Tibial artery (tissue), 4 donors: ENCODE results near the gene CHST13.

Source experiments
- DNase-seq, 2 donors: peaks; one replicate each; pipeline ENCODE4 v3.0.0-alpha.2; 2019
- H3K27ac ChIP-seq, 2 donors: fragments of 200-600 bp; sonication (generic) in 1 of 2; 1 replicate in 1 of 2; 2 replicates in 1 of 2; pipeline ENCODE4 v1.5.1; 2018 to 2019; ENCODE audit warnings: mild to moderate bottlenecking in 1 of 2
- H3K27me3 ChIP-seq, 2 donors: fragments of 200-600 bp; sonication (generic) in 1 of 2; one replicate each; pipeline versions ENCODE4 v1.5.1 to v1.6.0; 2016 to 2019
- H3K36me3 ChIP-seq, 3 donors: fragments of 200-600 bp; sonication (generic) in 2 of 3; one replicate each; pipeline ENCODE4 v1.5.1; 2016 to 2019; ENCODE audit warnings: mild to moderate bottlenecking in 2 of 3
- H3K4me1 ChIP-seq, 4 donors: fragments of 200-600 bp; sonication (generic) in 2 of 4; 1 replicate in 3 of 4; 2 replicates in 1 of 4; pipeline ENCODE4 v1.5.1; 2016 to 2019
- H3K4me3 ChIP-seq, 2 donors: fragments of 200-600 bp; sonication (generic) in 1 of 2; 1 replicate in 1 of 2; 2 replicates in 1 of 2; pipeline ENCODE4 v1.5.1; 2018 to 2019; ENCODE audit warnings: mild to moderate bottlenecking in 2 of 2
- H3K9me3 ChIP-seq, 3 donors: fragments of 200-600 bp; sonication (generic) in 1 of 3; one replicate each; pipeline ENCODE4 v1.5.1; 2016 to 2019
- intact Hi-C: fragments of 100-400 bp; cut with DNase I; formaldehyde crosslinking; loops from one replicate; pipeline ENCODE4 v1.15.0; 2023; ENCODE audit warnings: low total_unique reads
- TF ChIP-seq, protein P1 (sequence below), 2 experiments: fragments of 200-600 bp in 1 of 2; fragments of 450-650 bp in 1 of 2; IDR thresholded peaks; one replicate each; pipeline ENCODE4 v1.5.1; 2017 to 2019; ENCODE audit warnings: antibody characterized with exemption in 2 of 2, mild to moderate bottlenecking in 1 of 2, moderate library complexity in 1 of 2

The CHST13 gene

DNA sequence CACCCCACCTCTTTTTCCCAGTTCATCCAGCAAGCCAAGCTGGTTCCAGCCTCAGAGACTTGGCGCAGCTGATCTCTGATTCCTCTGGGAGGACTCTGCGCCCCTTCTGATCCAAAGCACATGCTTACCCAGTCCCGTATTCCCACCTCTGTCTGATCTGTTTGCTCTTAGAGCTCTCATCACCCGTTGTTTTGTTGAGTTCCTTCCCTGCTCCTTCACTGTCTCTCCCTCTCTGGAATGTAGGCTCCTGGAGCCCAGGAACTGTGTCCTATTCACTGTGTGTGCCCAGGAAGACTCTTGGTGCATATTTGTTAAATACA lies 46.9 kb upstream of the CHST13 start:
- Histone ChIP-seq H3K27ac (peak overlapping the region; percentile 88 to 91), H3K27me3 (no peaks in the 10 kb centered on the region), H3K4me1 (peaks cover 0 to 37% (median 31%) of the 10 kb centered on the region in 4 donors), H3K9me3 (no peaks in the 10 kb centered on the region), H3K4me3 (no peak overlapping the region), H3K36me3 (peaks cover 0 to 1% (median 0%) of the 10 kb centered on the region in 3 donors)
- intact Hi-C loops = loop anchor here (5.0 to 10.0 kb wide), 3 partner anchors 212 to 395 kb away; partner anchors contain the start of gene SLC41A3
- DNase-seq = no peak
- TF ChIP-seq, protein P1, sequence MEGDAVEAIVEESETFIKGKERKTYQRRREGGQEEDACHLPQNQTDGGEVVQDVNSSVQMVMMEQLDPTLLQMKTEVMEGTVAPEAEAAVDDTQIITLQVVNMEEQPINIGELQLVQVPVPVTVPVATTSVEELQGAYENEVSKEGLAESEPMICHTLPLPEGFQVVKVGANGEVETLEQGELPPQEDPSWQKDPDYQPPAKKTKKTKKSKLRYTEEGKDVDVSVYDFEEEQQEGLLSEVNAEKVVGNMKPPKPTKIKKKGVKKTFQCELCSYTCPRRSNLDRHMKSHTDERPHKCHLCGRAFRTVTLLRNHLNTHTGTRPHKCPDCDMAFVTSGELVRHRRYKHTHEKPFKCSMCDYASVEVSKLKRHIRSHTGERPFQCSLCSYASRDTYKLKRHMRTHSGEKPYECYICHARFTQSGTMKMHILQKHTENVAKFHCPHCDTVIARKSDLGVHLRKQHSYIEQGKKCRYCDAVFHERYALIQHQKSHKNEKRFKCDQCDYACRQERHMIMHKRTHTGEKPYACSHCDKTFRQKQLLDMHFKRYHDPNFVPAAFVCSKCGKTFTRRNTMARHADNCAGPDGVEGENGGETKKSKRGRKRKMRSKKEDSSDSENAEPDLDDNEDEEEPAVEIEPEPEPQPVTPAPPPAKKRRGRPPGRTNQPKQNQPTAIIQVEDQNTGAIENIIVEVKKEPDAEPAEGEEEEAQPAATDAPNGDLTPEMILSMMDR (IDR thresholded peaks at IDR 0.05) = no peak

DNA sequence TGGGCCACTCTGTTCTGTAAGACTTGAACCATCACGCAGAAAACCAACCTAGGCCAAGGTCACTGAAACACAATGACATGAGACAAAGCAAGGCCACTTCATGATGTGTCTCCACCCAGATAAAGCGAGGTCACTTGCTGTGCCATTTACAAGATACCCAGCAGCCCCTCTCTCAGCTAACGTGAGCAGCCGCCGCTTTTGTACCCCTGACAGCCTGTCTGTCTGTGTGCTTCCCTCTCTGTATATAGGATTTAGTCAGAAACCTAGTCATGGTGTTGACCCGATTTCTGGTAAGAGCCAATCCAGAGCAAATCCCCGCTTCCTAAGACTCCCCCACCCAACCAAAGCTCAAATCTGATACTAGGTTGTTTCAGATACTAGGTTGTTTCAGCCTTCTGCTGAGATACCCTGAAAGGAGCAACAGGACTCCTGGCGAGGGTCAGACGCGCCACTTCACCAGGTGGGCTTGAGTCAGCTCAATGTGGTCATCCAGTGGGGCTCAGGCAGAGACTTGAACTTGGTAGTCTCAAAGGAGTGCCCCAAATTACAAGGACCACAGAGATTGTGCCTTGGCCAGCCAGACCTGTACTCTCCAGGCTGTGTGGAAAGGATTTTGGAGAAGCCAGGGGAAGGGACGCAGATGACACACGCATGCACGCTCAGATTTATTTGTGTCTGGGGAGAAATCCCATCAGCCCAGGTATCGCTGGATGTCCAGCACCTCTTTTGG lies 45.2 kb upstream of the CHST13 start:
- no peaks in the 10 kb centered on the region for H3K36me3 ChIP-seq
- no peak overlapping the region for H3K27ac ChIP-seq
- DNase-seq = no peak
- H3K4me3 ChIP-seq = no peak overlapping the region
- H3K9me3 ChIP-seq = no peaks in the 10 kb centered on the region
- H3K4me1 ChIP-seq = peaks cover 0 to 19% (median 15%) of the 10 kb centered on the region in 4 donors
- intact Hi-C loops = loop anchor here (5.0 to 10.0 kb wide), 3 partner anchors 214 to 396 kb away; partner anchors contain the start of gene SLC41A3
- H3K27me3 ChIP-seq = no peaks in the 10 kb centered on the region
- TF ChIP-seq, protein P1 (IDR thresholded peaks at IDR 0.05) = no peak

DNA sequence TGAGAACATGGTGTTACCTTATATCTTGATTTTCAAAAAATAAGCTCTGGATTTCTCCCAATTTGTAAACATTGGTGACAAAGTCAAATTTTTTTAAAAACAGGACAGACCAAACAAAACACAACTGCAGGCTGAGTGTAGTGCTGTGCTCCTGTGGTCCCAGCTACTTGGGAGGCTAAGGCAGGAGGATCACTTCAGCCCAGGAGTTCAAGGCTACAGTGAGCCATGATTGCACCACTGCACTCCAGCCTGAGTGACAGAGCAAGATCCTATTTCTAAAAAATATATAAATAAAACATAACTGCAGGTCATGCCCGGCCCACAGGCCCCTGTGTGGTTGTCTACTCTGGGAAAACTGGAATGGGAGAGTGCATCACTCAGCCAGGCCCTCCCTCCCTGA lies 44.3 kb upstream of the CHST13 start:
- DNase-seq = no peak
- Histone ChIP-seq H3K4me3 (no peak overlapping the region), H3K9me3 (no peaks in the 10 kb centered on the region), H3K36me3 (no peaks in the 10 kb centered on the region), H3K27me3 (no peaks in the 10 kb centered on the region), H3K27ac (no peak overlapping the region), H3K4me1 (peaks cover 0 to 10% (median 8%) of the 10 kb centered on the region in 4 donors)
- intact Hi-C loops = loop anchor here (5.0 to 10.0 kb wide), 3 partner anchors 215 to 397 kb away; partner anchors contain the start of gene SLC41A3
- TF ChIP-seq, protein P1 (IDR thresholded peaks at IDR 0.05) = no peak

DNA sequence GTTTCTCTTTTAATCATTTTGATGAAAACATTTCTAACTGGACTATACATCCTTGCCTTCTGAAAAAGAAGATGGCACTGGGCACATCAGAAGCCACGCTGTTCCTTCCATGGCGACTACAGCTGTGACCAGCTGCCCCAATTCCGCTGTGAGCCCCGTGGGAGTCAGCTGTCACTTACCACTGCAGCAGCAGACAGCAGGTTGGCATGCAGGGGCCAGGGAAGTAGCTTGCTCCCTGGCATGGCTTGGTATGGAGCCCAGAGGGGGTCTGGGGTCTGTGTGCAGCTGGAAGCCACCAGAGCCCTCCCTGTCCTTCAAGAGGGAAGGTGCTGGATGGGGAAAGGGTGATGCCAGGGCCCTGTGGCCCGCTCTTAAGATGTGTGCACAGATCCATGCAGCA lies 43.7 kb upstream of the CHST13 start:
- TF ChIP-seq, protein P1 (IDR thresholded peaks at IDR 0.05) = no peak
- no peaks in the 10 kb centered on the region for H3K36me3 ChIP-seq
- H3K4me1 ChIP-seq = peaks cover 0 to 7% (median 5%) of the 10 kb centered on the region in 4 donors
- intact Hi-C loops = no loop called here
- no peak for DNase-seq
- H3K4me3 ChIP-seq = no peak overlapping the region
- H3K27me3 ChIP-seq = no peaks in the 10 kb centered on the region
- no peak overlapping the region for H3K27ac ChIP-seq
- H3K9me3 ChIP-seq = no peaks in the 10 kb centered on the region

DNA sequence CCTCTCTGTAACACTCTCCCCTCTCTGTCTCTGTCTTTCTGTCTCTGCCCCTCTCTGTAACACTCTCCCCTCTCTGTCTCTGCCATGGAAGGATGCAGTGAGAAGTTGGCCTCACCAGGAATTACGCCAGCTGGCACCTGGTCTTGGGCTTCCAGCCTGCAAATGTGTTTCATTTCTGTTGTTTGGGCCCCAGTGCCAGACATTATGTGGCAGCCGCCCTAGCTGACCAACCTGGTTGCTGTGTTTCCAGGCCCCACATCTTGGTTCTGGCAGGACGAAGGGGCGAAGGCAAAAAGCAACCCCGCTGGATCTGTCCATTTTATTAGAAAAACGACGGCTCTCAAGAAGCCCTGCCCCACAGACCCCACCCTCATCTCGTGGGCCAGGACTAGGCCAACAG lies 43.1 kb upstream of the CHST13 start:
- Histone ChIP-seq H3K27me3 (no peaks in the 10 kb centered on the region), H3K4me1 (peaks cover 0 to 7% (median 5%) of the 10 kb centered on the region in 4 donors), H3K27ac (no peak overlapping the region), H3K9me3 (no peaks in the 10 kb centered on the region), H3K36me3 (no peaks in the 10 kb centered on the region), H3K4me3 (no peak overlapping the region)
- TF ChIP-seq, protein P1 (IDR thresholded peaks at IDR 0.05) = no peak
- no peak for DNase-seq
- intact Hi-C loops = no loop called here
